ENCODE data around the gene SLC44A5. TPM values are rescaled to one million over a fixed set of nuclear protein-coding genes. Genes with fewer than 3 reads are reported as not detected.
"Not testable (repeated sequence)": the region's sequence is repeated elsewhere in the genome, so short reads cannot be mapped to it uniquely, and the experiment has no call there.

The SLC44A5 gene
- total RNA-seq, 1 experiment from 2014 or later = 0.91 TPM

GRCh38 chr1:75461808-75462325, 149.0 kb downstream of the SLC44A5 start:
- DNase-seq (ENCODE audit: low read depth) = no peak

GRCh38 chr1:75449998-75450397, 160.9 kb downstream of the SLC44A5 start:
- DNase-seq (ENCODE audit: low read depth) = no peak

- DNase-seq (ENCODE audit: low read depth) = no peak
Measured at GRCh38 chr1:75444220-75444619, 166.7 kb downstream of the SLC44A5 start.

- DNase-seq (ENCODE audit: low read depth) = no peak
Measured at GRCh38 chr1:75440274-75440673, 170.6 kb downstream of the SLC44A5 start.

- no peak for DNase-seq (ENCODE audit: low read depth)
Measured at GRCh38 chr1:75438355-75438754, 172.6 kb downstream of the SLC44A5 start.

GRCh38 chr1:75431843-75432242, 179.1 kb downstream of the SLC44A5 start:
- DNase-seq (ENCODE audit: low read depth) = no peak

GRCh38 chr1:75430526-75430925, 180.4 kb downstream of the SLC44A5 start:
- DNase-seq (ENCODE audit: low read depth) = no peak

- no peak for DNase-seq (ENCODE audit: low read depth)
Measured at GRCh38 chr1:75426688-75427087, 184.2 kb downstream of the SLC44A5 start.

GRCh38 chr1:75425001-75425650, 185.8 kb downstream of the SLC44A5 start:
- no peak for DNase-seq (ENCODE audit: low read depth)

GRCh38 chr1:75423616-75424015, 187.3 kb downstream of the SLC44A5 start:
- no peak for DNase-seq (ENCODE audit: low read depth)

GRCh38 chr1:75423136-75423535, 187.8 kb downstream of the SLC44A5 start:
- DNase-seq (ENCODE audit: low read depth) = no peak

- no peak for DNase-seq (ENCODE audit: low read depth)
Measured at GRCh38 chr1:75421371-75421770, 189.5 kb downstream of the SLC44A5 start.

- no peak for DNase-seq (ENCODE audit: low read depth)
Measured at GRCh38 chr1:75415187-75415586, 195.7 kb downstream of the SLC44A5 start.

- DNase-seq (ENCODE audit: low read depth) = no peak
Measured at GRCh38 chr1:75412616-75413015, 198.3 kb downstream of the SLC44A5 start.

- not testable (repeated sequence) for DNase-seq (ENCODE audit: low read depth)
Measured at GRCh38 chr1:75404681-75405080, 206.2 kb downstream of the SLC44A5 start.

- not testable (repeated sequence) for DNase-seq (ENCODE audit: low read depth)
Measured at GRCh38 chr1:75403147-75403646, 207.7 kb downstream of the SLC44A5 start.

GRCh38 chr1:75400716-75401115, 210.2 kb downstream of the SLC44A5 start:
- no peak for DNase-seq (ENCODE audit: low read depth)

- DNase-seq (ENCODE audit: low read depth) = no peak
Measured at GRCh38 chr1:75396745-75397144, 214.2 kb downstream of the SLC44A5 start.

GRCh38 chr1:75396260-75396659, 214.7 kb downstream of the SLC44A5 start:
- no peak for DNase-seq (ENCODE audit: low read depth)

- DNase-seq (ENCODE audit: low read depth) = no peak
Measured at GRCh38 chr1:75394386-75395139, 216.4 kb downstream of the SLC44A5 start.

- no peak for DNase-seq (ENCODE audit: low read depth)
Measured at GRCh38 chr1:75392278-75392677, 218.6 kb downstream of the SLC44A5 start.

- DNase-seq (ENCODE audit: low read depth) = not testable (repeated sequence)
Measured at GRCh38 chr1:75375476-75376447, 235.2 kb downstream of the SLC44A5 start.

All from Daoy (cell line).